Stimulated activated CD4-positive, alpha-beta T cell treated with anti-CD3 and anti-CD28 coated beads, Interleukin-4, amount 100 ng/mL, for 1 hour (primary cell): ENCODE results near the gene LMOD3.

Source experiments
- DNase-seq: peaks from one replicate; pipeline ENCODE4 v3.0.0-alpha.2; 2020

Gene LMOD3

GRCh38 chr3:69122403-69122802 lies at the start of gene LMOD3:
TSS of gene LMOD3 (minus strand) at chr3:69122595. CDS start at chr3:69122386, 209 bp downstream.
- no peak for DNase-seq

GRCh38 chr3:69172058-69172457 lies 49.7 kb upstream of the LMOD3 start:
- no peak for DNase-seq

- DNase-seq = no peak
Observed at GRCh38 chr3:69166446-69166845, 44.1 kb upstream of the LMOD3 start.

GRCh38 chr3:69165744-69166143 lies 43.3 kb upstream of the LMOD3 start:
- DNase-seq = no peak

GRCh38 chr3:69164296-69164695 lies 41.9 kb upstream of the LMOD3 start:
- no peak for DNase-seq

- no peak for DNase-seq
Observed at GRCh38 chr3:69162308-69162980, 40.0 kb upstream of the LMOD3 start.

GRCh38 chr3:69161587-69162307 lies 39.4 kb upstream of the LMOD3 start:
- DNase-seq = no peak

GRCh38 chr3:69160525-69160924 lies 38.1 kb upstream of the LMOD3 start:
- DNase-seq = no peak

GRCh38 chr3:69160107-69160506 lies 37.7 kb upstream of the LMOD3 start:
- no peak for DNase-seq

GRCh38 chr3:69149586-69149985 lies 27.2 kb upstream of the LMOD3 start:
- no peak for DNase-seq

- DNase-seq = no peak
Observed at GRCh38 chr3:69145688-69146087, 23.3 kb upstream of the LMOD3 start.

- DNase-seq = no peak
Observed at GRCh38 chr3:69144631-69145245, 22.3 kb upstream of the LMOD3 start.

GRCh38 chr3:69143612-69144011 lies 21.2 kb upstream of the LMOD3 start:
- no peak for DNase-seq

GRCh38 chr3:69142797-69143454 lies 20.5 kb upstream of the LMOD3 start:
- no peak for DNase-seq

GRCh38 chr3:69142090-69142489 lies 19.7 kb upstream of the LMOD3 start:
- DNase-seq = no peak

- no peak for DNase-seq
Observed at GRCh38 chr3:69141313-69141712, 18.9 kb upstream of the LMOD3 start.

- DNase-seq = no peak
Observed at GRCh38 chr3:69137412-69137811, 15.0 kb upstream of the LMOD3 start.

GRCh38 chr3:69137005-69137404 lies 14.6 kb upstream of the LMOD3 start:
- DNase-seq = no peak

- no peak for DNase-seq
Observed at GRCh38 chr3:69130689-69131088, 8.3 kb upstream of the LMOD3 start.

GRCh38 chr3:69129531-69129930 lies 7.1 kb upstream of the LMOD3 start:
- DNase-seq = no peak

GRCh38 chr3:69128509-69128908 lies 6.1 kb upstream of the LMOD3 start:
- DNase-seq = no peak

GRCh38 chr3:69126999-69127398 lies 4.6 kb upstream of the LMOD3 start:
- no peak for DNase-seq

GRCh38 chr3:69126216-69126615 lies 3.8 kb upstream of the LMOD3 start:
- DNase-seq = no peak

GRCh38 chr3:69121950-69122349 lies 445 bp downstream of the LMOD3 start:
- DNase-seq = no peak
